ENCODE measurements around the gene TMPRSS3.

The TMPRSS3 gene

GRCh38 chr21:42417533-42417932 lies 21.7 kb upstream of the TMPRSS3 start:
- Histone ChIP-seq H3K4me3 (ENCODE audit: low read length) (no peak overlapping the region), H3K36me3 (ENCODE audit: control insufficient read depth, insufficient read depth, low read length) (no peaks in the 10 kb centered on the region), H3K27me3 (ENCODE audit: control insufficient read depth, insufficient read depth, low read length) (no peaks in the 10 kb centered on the region), H3K9me3 (ENCODE audit: control insufficient read depth, insufficient read depth, low read length) (no peaks in the 10 kb centered on the region), H3K27ac (ENCODE audit: low read length) (no peak overlapping the region), H3K4me1 (ENCODE audit: control insufficient read depth, insufficient read depth, low read length) (peaks cover 3% of the 10 kb centered on the region)
- WGBS (ENCODE audit: insufficient coverage, insufficient read length): no CpG with 5 or more reads among the region's 6 CpGs
- DNase-seq (ENCODE audit: low read depth, low spot score): no peak

- peaks cover 3% of the 10 kb centered on the region for H3K4me1 ChIP-seq (ENCODE audit: control insufficient read depth, insufficient read depth, low read length)
- no peak overlapping the region for H3K27ac ChIP-seq (ENCODE audit: low read length)
- no peaks in the 10 kb centered on the region for H3K36me3 ChIP-seq (ENCODE audit: control insufficient read depth, insufficient read depth, low read length)
- no CpG with 5 or more reads among the region's 27 CpGs for WGBS (ENCODE audit: insufficient coverage, insufficient read length)
- H3K4me3 ChIP-seq (ENCODE audit: low read length): no peak overlapping the region
- no peaks in the 10 kb centered on the region for H3K27me3 ChIP-seq (ENCODE audit: control insufficient read depth, insufficient read depth, low read length)
- DNase-seq (ENCODE audit: low read depth, low spot score): no peak
- no peaks in the 10 kb centered on the region for H3K9me3 ChIP-seq (ENCODE audit: control insufficient read depth, insufficient read depth, low read length)
Measured at GRCh38 chr21:42414928-42415769, 19.3 kb upstream of the TMPRSS3 start.

GRCh38 chr21:42414553-42414927 lies 18.7 kb upstream of the TMPRSS3 start:
- no CpG with 5 or more reads among the region's 8 CpGs for WGBS (ENCODE audit: insufficient coverage, insufficient read length)
- H3K9me3 ChIP-seq (ENCODE audit: control insufficient read depth, insufficient read depth, low read length): no peaks in the 10 kb centered on the region
- no peak overlapping the region for H3K27ac ChIP-seq (ENCODE audit: low read length)
- H3K4me1 ChIP-seq (ENCODE audit: control insufficient read depth, insufficient read depth, low read length): peaks cover 3% of the 10 kb centered on the region
- no peaks in the 10 kb centered on the region for H3K27me3 ChIP-seq (ENCODE audit: control insufficient read depth, insufficient read depth, low read length)
- no peak overlapping the region for H3K4me3 ChIP-seq (ENCODE audit: low read length)
- H3K36me3 ChIP-seq (ENCODE audit: control insufficient read depth, insufficient read depth, low read length): no peaks in the 10 kb centered on the region
- DNase-seq (ENCODE audit: low read depth, low spot score): no peak

GRCh38 chr21:42414066-42414465 lies 18.2 kb upstream of the TMPRSS3 start:
- H3K4me3 ChIP-seq (ENCODE audit: low read length): no peak overlapping the region
- DNase-seq (ENCODE audit: low read depth, low spot score): no peak
- no peaks in the 10 kb centered on the region for H3K27me3 ChIP-seq (ENCODE audit: control insufficient read depth, insufficient read depth, low read length)
- no peaks in the 10 kb centered on the region for H3K9me3 ChIP-seq (ENCODE audit: control insufficient read depth, insufficient read depth, low read length)
- H3K4me1 ChIP-seq (ENCODE audit: control insufficient read depth, insufficient read depth, low read length): peaks cover 3% of the 10 kb centered on the region
- H3K36me3 ChIP-seq (ENCODE audit: control insufficient read depth, insufficient read depth, low read length): no peaks in the 10 kb centered on the region
- no peak overlapping the region for H3K27ac ChIP-seq (ENCODE audit: low read length)
- WGBS (ENCODE audit: insufficient coverage, insufficient read length): no CpG with 5 or more reads among the region's 8 CpGs

- Histone ChIP-seq H3K27ac (ENCODE audit: low read length) (no peak overlapping the region), H3K27me3 (ENCODE audit: control insufficient read depth, insufficient read depth, low read length) (no peaks in the 10 kb centered on the region), H3K9me3 (ENCODE audit: control insufficient read depth, insufficient read depth, low read length) (no peaks in the 10 kb centered on the region), H3K4me1 (ENCODE audit: control insufficient read depth, insufficient read depth, low read length) (peaks cover 3% of the 10 kb centered on the region), H3K36me3 (ENCODE audit: control insufficient read depth, insufficient read depth, low read length) (no peaks in the 10 kb centered on the region), H3K4me3 (ENCODE audit: low read length) (no peak overlapping the region)
- no peak for DNase-seq (ENCODE audit: low read depth, low spot score)
- WGBS (ENCODE audit: insufficient coverage, insufficient read length): no CpG with 5 or more reads among the region's 4 CpGs
Measured at GRCh38 chr21:42413500-42413899, 17.6 kb upstream of the TMPRSS3 start.

GRCh38 chr21:42413093-42413492 lies 17.2 kb upstream of the TMPRSS3 start:
- Histone ChIP-seq H3K27me3 (ENCODE audit: control insufficient read depth, insufficient read depth, low read length) (no peaks in the 10 kb centered on the region), H3K27ac (ENCODE audit: low read length) (no peak overlapping the region), H3K4me1 (ENCODE audit: control insufficient read depth, insufficient read depth, low read length) (peaks cover 3% of the 10 kb centered on the region), H3K4me3 (ENCODE audit: low read length) (no peak overlapping the region), H3K36me3 (ENCODE audit: control insufficient read depth, insufficient read depth, low read length) (no peaks in the 10 kb centered on the region), H3K9me3 (ENCODE audit: control insufficient read depth, insufficient read depth, low read length) (no peaks in the 10 kb centered on the region)
- no peak for DNase-seq (ENCODE audit: low read depth, low spot score)
- WGBS (ENCODE audit: insufficient coverage, insufficient read length): no CpG with 5 or more reads among the region's 14 CpGs

GRCh38 chr21:42412636-42412933 lies 16.7 kb upstream of the TMPRSS3 start:
- Histone ChIP-seq H3K27me3 (ENCODE audit: control insufficient read depth, insufficient read depth, low read length) (no peaks in the 10 kb centered on the region), H3K4me3 (ENCODE audit: low read length) (no peak overlapping the region), H3K4me1 (ENCODE audit: control insufficient read depth, insufficient read depth, low read length) (peaks cover 3% of the 10 kb centered on the region), H3K27ac (ENCODE audit: low read length) (no peak overlapping the region), H3K9me3 (ENCODE audit: control insufficient read depth, insufficient read depth, low read length) (no peaks in the 10 kb centered on the region), H3K36me3 (ENCODE audit: control insufficient read depth, insufficient read depth, low read length) (no peaks in the 10 kb centered on the region)
- DNase-seq (ENCODE audit: low read depth, low spot score): no peak
- no CpG with 5 or more reads among the region's 5 CpGs for WGBS (ENCODE audit: insufficient coverage, insufficient read length)

- peaks cover 3% of the 10 kb centered on the region for H3K4me1 ChIP-seq (ENCODE audit: control insufficient read depth, insufficient read depth, low read length)
- no peak overlapping the region for H3K4me3 ChIP-seq (ENCODE audit: low read length)
- DNase-seq (ENCODE audit: low read depth, low spot score): no peak
- no peaks in the 10 kb centered on the region for H3K36me3 ChIP-seq (ENCODE audit: control insufficient read depth, insufficient read depth, low read length)
- no peak overlapping the region for H3K27ac ChIP-seq (ENCODE audit: low read length)
- no peaks in the 10 kb centered on the region for H3K9me3 ChIP-seq (ENCODE audit: control insufficient read depth, insufficient read depth, low read length)
- no peaks in the 10 kb centered on the region for H3K27me3 ChIP-seq (ENCODE audit: control insufficient read depth, insufficient read depth, low read length)
- WGBS (ENCODE audit: insufficient coverage, insufficient read length): no CpG with 5 or more reads among the region's 21 CpGs
Measured at GRCh38 chr21:42411891-42412635, 16.2 kb upstream of the TMPRSS3 start.

- H3K36me3 ChIP-seq (ENCODE audit: control insufficient read depth, insufficient read depth, low read length): no peaks in the 10 kb centered on the region
- no peak for DNase-seq (ENCODE audit: low read depth, low spot score)
- H3K4me1 ChIP-seq (ENCODE audit: control insufficient read depth, insufficient read depth, low read length): peaks cover 3% of the 10 kb centered on the region
- H3K4me3 ChIP-seq (ENCODE audit: low read length): no peak overlapping the region
- no peak overlapping the region for H3K27ac ChIP-seq (ENCODE audit: low read length)
- no peaks in the 10 kb centered on the region for H3K27me3 ChIP-seq (ENCODE audit: control insufficient read depth, insufficient read depth, low read length)
- no peaks in the 10 kb centered on the region for H3K9me3 ChIP-seq (ENCODE audit: control insufficient read depth, insufficient read depth, low read length)
- WGBS (ENCODE audit: insufficient coverage, insufficient read length): no CpG with 5 or more reads among the region's 7 CpGs
Measured at GRCh38 chr21:42411197-42411869, 15.5 kb upstream of the TMPRSS3 start.

GRCh38 chr21:42409366-42409765 lies 13.5 kb upstream of the TMPRSS3 start:
- no CpG with 5 or more reads among the region's 7 CpGs for WGBS (ENCODE audit: insufficient coverage, insufficient read length)
- Histone ChIP-seq H3K27ac (ENCODE audit: low read length) (no peak overlapping the region), H3K4me1 (ENCODE audit: control insufficient read depth, insufficient read depth, low read length) (no peaks in the 10 kb centered on the region), H3K4me3 (ENCODE audit: low read length) (no peak overlapping the region), H3K9me3 (ENCODE audit: control insufficient read depth, insufficient read depth, low read length) (no peaks in the 10 kb centered on the region), H3K36me3 (ENCODE audit: control insufficient read depth, insufficient read depth, low read length) (no peaks in the 10 kb centered on the region), H3K27me3 (ENCODE audit: control insufficient read depth, insufficient read depth, low read length) (no peaks in the 10 kb centered on the region)
- DNase-seq (ENCODE audit: low read depth, low spot score): no peak

All from iPS DF 6.9 (cell line).